H9 (cell line): ENCODE data around the gene SH3PXD2B. TPM values are rescaled to one million over a fixed set of nuclear protein-coding genes. Genes with fewer than 3 reads are reported as not detected.

ENCODE experiments used
- DNase-seq: peaks from one replicate; pipeline ENCODE4 v3.0.0-alpha.2; 2017
- H2AFZ ChIP-seq: one replicate; pipeline ENCODE4 v1.6.1; 2013; ENCODE audit warnings: mild to moderate bottlenecking, low read length, control low read depth, moderate library complexity
- H2AK5ac ChIP-seq: 2 replicates; pipeline ENCODE4 v1.6.1; 2013; ENCODE audit warnings: low read length, control low read depth, mixed read lengths; ENCODE audit not compliant: insufficient read length
- H2BK120ac ChIP-seq: one replicate; pipeline ENCODE4 v1.6.1; 2013; ENCODE audit warnings: low read depth, mild to moderate bottlenecking, low read length, control low read depth, inconsistent platforms; ENCODE audit not compliant: poor library complexity, severe bottlenecking
- H2BK12ac ChIP-seq: 2 replicates; pipeline ENCODE4 v1.6.1; 2013; ENCODE audit warnings: low read length, control low read depth, mixed read lengths, low read depth; ENCODE audit not compliant: insufficient read length
- H2BK15ac ChIP-seq: 2 replicates; pipeline ENCODE4 v1.6.1; 2013; ENCODE audit warnings: low read depth, low read length, control low read depth
- H2BK20ac ChIP-seq: one replicate; pipeline ENCODE4 v1.6.1; 2013; ENCODE audit warnings: low read depth, mild to moderate bottlenecking, low read length, control low read depth, inconsistent platforms; ENCODE audit not compliant: poor library complexity, severe bottlenecking
- H2BK5ac ChIP-seq: 2 replicates; pipeline ENCODE4 v1.6.1; 2013; ENCODE audit warnings: low read length, control low read depth, mixed read lengths; ENCODE audit not compliant: insufficient read length
- H3K14ac ChIP-seq: 2 replicates; pipeline ENCODE4 v1.6.1; 2013; ENCODE audit warnings: low read length, control low read depth; ENCODE audit not compliant: insufficient read depth
- H3K18ac ChIP-seq: 2 replicates; pipeline ENCODE4 v1.6.1; 2013; ENCODE audit warnings: low read depth, mild to moderate bottlenecking, mixed read lengths, low read length, control low read depth; ENCODE audit not compliant: insufficient read length
- H3K23ac ChIP-seq: 2 replicates; pipeline ENCODE4 v1.6.1; 2013; ENCODE audit warnings: low read length, control low read depth, mixed read lengths, low read depth; ENCODE audit not compliant: insufficient read length
- H3K23me2 ChIP-seq: 2 replicates; pipeline ENCODE4 v1.6.1; 2013; ENCODE audit warnings: low read depth, mild to moderate bottlenecking, mixed read lengths, low read length, control low read depth; ENCODE audit not compliant: insufficient read length, poor library complexity, severe bottlenecking
- H3K27ac ChIP-seq: 2 replicates; pipeline ENCODE4 v1.5.1; 2013; ENCODE audit warnings: low read length, control low read depth, mixed read lengths, low read depth; ENCODE audit not compliant: insufficient read length
- H3K27me3 ChIP-seq: 2 replicates; pipeline ENCODE4 v1.6.1; 2013; ENCODE audit warnings: low read length, control low read depth, inconsistent platforms; ENCODE audit not compliant: insufficient read depth
- H3K4ac ChIP-seq: 2 replicates; pipeline ENCODE4 v1.6.1; 2013; ENCODE audit warnings: low read depth, mild to moderate bottlenecking, control low read depth, inconsistent platforms, low read length, moderate library complexity
- H3K4me1 ChIP-seq: 2 replicates; pipeline ENCODE4 v1.6.1; 2013; ENCODE audit warnings: low read length, control low read depth, inconsistent platforms; ENCODE audit not compliant: insufficient read depth
- H3K4me2 ChIP-seq: 2 replicates; pipeline ENCODE4 v1.6.1; 2013; ENCODE audit warnings: low read length, control low read depth, mixed read lengths; ENCODE audit not compliant: insufficient read length, insufficient read depth
- H3K56ac ChIP-seq: 2 replicates; pipeline ENCODE4 v1.6.1; 2013; ENCODE audit warnings: low read depth, mild to moderate bottlenecking, mixed read lengths, low read length, control low read depth; ENCODE audit not compliant: insufficient read length
- H3K79me1 ChIP-seq: 2 replicates; pipeline ENCODE4 v1.6.1; 2013; ENCODE audit warnings: low read depth, mild to moderate bottlenecking, moderate library complexity, low read length, control low read depth, inconsistent platforms; ENCODE audit not compliant: insufficient read depth, poor library complexity, severe bottlenecking
- H3K79me2 ChIP-seq: 2 replicates; pipeline ENCODE4 v1.6.1; 2013; ENCODE audit warnings: low read length, control low read depth, inconsistent platforms; ENCODE audit not compliant: insufficient read depth
- H3K9ac ChIP-seq: 2 replicates; pipeline ENCODE4 v1.6.1; 2013; ENCODE audit warnings: low read length, control low read depth, mixed read lengths; ENCODE audit not compliant: insufficient read length; ENCODE audit errors: extremely low read depth
- H3K9me3 ChIP-seq: one replicate; pipeline ENCODE4 v1.6.1; 2013; ENCODE audit warnings: low read depth, low read length, inconsistent platforms; ENCODE audit not compliant: control insufficient read depth
- H3T11ph ChIP-seq: one replicate; pipeline ENCODE4 v1.6.1; 2013; ENCODE audit warnings: mild to moderate bottlenecking, low read length, control low read depth, inconsistent platforms
- H4K20me1 ChIP-seq: one replicate; pipeline ENCODE4 v1.6.1; 2013; ENCODE audit not compliant: control insufficient read depth, insufficient read length, insufficient read depth
- H4K5ac ChIP-seq: 2 replicates; pipeline ENCODE4 v1.6.1; 2013; ENCODE audit warnings: low read depth, mild to moderate bottlenecking, mixed read lengths, low read length, control low read depth; ENCODE audit not compliant: insufficient read length
- H4K8ac ChIP-seq: replicated peaks from 2 replicates; pipeline ENCODE4 v1.6.1; 2013; ENCODE audit warnings: low read length, control low read depth, mixed read lengths, low read depth; ENCODE audit not compliant: insufficient read length
- H4K91ac ChIP-seq: 2 replicates; pipeline ENCODE4 v1.6.1; 2013; ENCODE audit warnings: low read depth, mild to moderate bottlenecking, moderate library complexity, mixed read lengths, low read length, control low read depth; ENCODE audit not compliant: insufficient read length
- H3K27ac Mint-ChIP-seq, 3 experiments: 2 replicates in 2 of 3; 3 replicates in 1 of 3; pipeline ENCODE4 v1.8.0; 2020 to 2021; ENCODE audit warnings: mixed read lengths in 3 of 3, mild to moderate bottlenecking in 1 of 3, moderate library complexity in 1 of 3
- H3K27me3 Mint-ChIP-seq: 2 replicates; pipeline ENCODE4 v1.8.0; 2021; ENCODE audit warnings: low read depth, mild to moderate bottlenecking, moderate library complexity, mixed read lengths
- H3K36me3 Mint-ChIP-seq, 3 experiments: 2 replicates in 2 of 3; 3 replicates in 1 of 3; pipeline ENCODE4 v1.8.0; 2020 to 2021; ENCODE audit warnings: low read depth in 3 of 3, mixed read lengths in 3 of 3; ENCODE audit not compliant: insufficient read depth in 1 of 3
- H3K4me1 Mint-ChIP-seq, 2 experiments: 2 replicates each; pipeline ENCODE4 v1.8.0; 2020; ENCODE audit warnings: mixed read lengths in 2 of 2
- H3K4me3 Mint-ChIP-seq, 2 experiments: 2 replicates in 1 of 2; 3 replicates in 1 of 2; pipeline ENCODE4 v1.8.0; 2020 to 2021; ENCODE audit warnings: mild to moderate bottlenecking in 2 of 2, mixed read lengths in 2 of 2, moderate library complexity in 1 of 2
- H3K9me3 Mint-ChIP-seq, 2 experiments: 2 replicates in 1 of 2; 3 replicates in 1 of 2; pipeline ENCODE4 v1.8.0; 2020; ENCODE audit warnings: mild to moderate bottlenecking in 2 of 2, mixed read lengths in 2 of 2, moderate library complexity in 1 of 2
- CTCF ChIP-seq: fragments of 200-600 bp; sonication (generic); conservative IDR thresholded peaks from 3 replicates; pipeline ENCODE4 v1.8.0; 2021; ENCODE audit warnings: antibody characterized with exemption, mild to moderate bottlenecking
- WGBS: extraction: QIAGEN DNeasy Blood & Tissue Kit; methylation state at CpG from one replicate; pipeline ENCODE4 v1.1.7; 2013; ENCODE audit warnings: missing lambda C conversion rate, low lambda C conversion rate, mixed read lengths; ENCODE audit not compliant: insufficient read length; ENCODE audit errors: extremely low coverage; 5-methylcytosine and 5-hydroxymethylcytosine counted together
- total RNA-seq: library from RNA; stranded (reverse); gene quantifications from 2 replicates; pipeline ENCODE4 v1.2.1, GENCODE V29; 2021

SH3PXD2B gene
- total RNA-seq, 1 experiment from 2014 or later: 49.0 TPM

GRCh38 chr5:172305380-172305779 lies 148.9 kb downstream of the SH3PXD2B start:
- no peak overlapping the region for H4K5ac ChIP-seq
- no peak overlapping the region for H2BK12ac ChIP-seq
- H3K23me2 ChIP-seq: no peaks in the 10 kb centered on the region
- H4K20me1 ChIP-seq: no peaks in the 10 kb centered on the region
- no peak overlapping the region for H4K91ac ChIP-seq
- H3K27me3 Mint-ChIP-seq: no peaks in the 10 kb centered on the region
- no CpG with 5 or more reads among the region's 2 CpGs for WGBS
- H4K8ac ChIP-seq: no peak overlapping the region
- H3K4me1 ChIP-seq: no peaks in the 10 kb centered on the region
- H2BK15ac ChIP-seq: no peak overlapping the region
- no peaks in the 10 kb centered on the region for H3K79me2 ChIP-seq
- H2BK5ac ChIP-seq: no peak overlapping the region
- H3K79me1 ChIP-seq: no peaks in the 10 kb centered on the region
- peaks cover 0 to 4% (median 0%) of the 10 kb centered on the region in 3 experiments; a peak in 2 of 7 replicates for H3K36me3 Mint-ChIP-seq
- H3K27ac Mint-ChIP-seq: no peak overlapping the region
- H3K18ac ChIP-seq: no peak overlapping the region
- H3K56ac ChIP-seq: no peak overlapping the region
- H3K4me2 ChIP-seq: no peak overlapping the region
- H3K9me3 ChIP-seq: no peaks in the 10 kb centered on the region
- no peak overlapping the region for H2BK120ac ChIP-seq
- no peak overlapping the region for H3K27ac ChIP-seq
- H3K9ac ChIP-seq: no peak overlapping the region
- no peak overlapping the region for H3K4me3 Mint-ChIP-seq
- no peak overlapping the region for H3K23ac ChIP-seq
- H3K14ac ChIP-seq: no peak overlapping the region
- H3K9me3 Mint-ChIP-seq: peaks cover 11 to 20% of the 10 kb centered on the region in 2 experiments
- peaks cover 2 to 12% of the 10 kb centered on the region in 2 experiments; a peak in 3 of 4 replicates for H3K4me1 Mint-ChIP-seq
- no peak for DNase-seq
- no peak overlapping the region for H3K4ac ChIP-seq
- no peak overlapping the region for H2AK5ac ChIP-seq
- H3T11ph ChIP-seq: no peak overlapping the region
- H2AFZ ChIP-seq: no peak overlapping the region
- no peaks in the 10 kb centered on the region for H3K27me3 ChIP-seq
- H2BK20ac ChIP-seq: no peak overlapping the region
- TF ChIP-seq CTCF: no peak
